ENCODE results near the gene TMEM94. TPM values are rescaled to one million over a fixed set of nuclear protein-coding genes. Genes with fewer than 3 reads are reported as not detected.

Gene TMEM94
- total and polyA plus RNA-seq, 9 of the 15 experiments (the other 6 are each of a cell fraction or from before 2014, with no cell fraction given) = 0.35 to 48.1 (median 14.4) TPM

- ChIA-PET CTCF (ENCODE audit: low intra/inter-chr PET ratio) (no interaction called here), POLR2A (no interaction called here)
- Histone ChIP-seq H3K27ac (ENCODE audit: extremely low read depth, low read depth, low read length) (no peak overlapping the region), H2AFZ (ENCODE audit: low read depth, low read length) (no peak overlapping the region), H3K4me2 (ENCODE audit: insufficient read depth, low read length) (no peak overlapping the region), H3K9ac (ENCODE audit: insufficient read depth in 1 of 2, low read depth in 2 of 2, low read length in 2 of 2) (peak overlapping the region in 1 of 2 experiments; percentile 56; a peak in 1 of 4 replicates), H3K27me3 (ENCODE audit: control insufficient read depth in 2 of 2, insufficient read depth in 2 of 2, low read length in 2 of 2) (no peaks in the 10 kb centered on the region), H3K79me2 (ENCODE audit: control insufficient read depth, insufficient read depth, low read length) (peaks cover 13% of the 10 kb centered on the region), H3K4me3 (no peak overlapping the region), H3K36me3 (ENCODE audit: control insufficient read depth, insufficient read depth, low read length) (peaks cover 61% of the 10 kb centered on the region), H4K20me1 (replicated peaks; ENCODE audit: control insufficient read depth, insufficient read depth, low read length) (peaks cover 5% of the 10 kb centered on the region; the same call in 1 of the 2 replicates), H3K9me3 (replicated peaks; ENCODE audit: control insufficient read depth, insufficient read depth, low read depth, low read length) (no peaks in the 10 kb centered on the region), H3K4me1 (replicated peaks in 1 of 2; ENCODE audit: control insufficient read depth in 2 of 2, insufficient read depth in 2 of 2, low read length in 2 of 2) (peaks cover 26 to 41% of the 10 kb centered on the region in 2 experiments), H3K9me1 (ENCODE audit: control insufficient read depth, insufficient read depth, low read length) (peaks cover 5% of the 10 kb centered on the region)
- BruUV-seq (replicated peaks) = no TSS peak
- 90% methylated on average over 25 of the region's 33 CpGs for WGBS (ENCODE audit: insufficient coverage, low coverage, missing lambda C conversion rate)
- peak; percentile 58; the same call in 1 of the 2 replicates for TF ChIP-seq FOSL1 (tag; conservative IDR thresholded peaks at IDR 0.05)
- TF ChIP-seq PCBP1 (IDR thresholded peaks at IDR 0.05; ENCODE audit: low read depth, low read length, poor library complexity, severe bottlenecking) = peak; percentile 47
- TF ChIP-seq ZBTB33 (CRISPR knock-in tag; IDR thresholded peaks at IDR 0.05) = peak; percentile 82
- TF ChIP-seq JUND (IDR thresholded peaks at IDR 0.05; ENCODE audit: borderline replicate concordance, low read depth, low read length) = no peak
- TF ChIP-seq JUND (tag; IDR thresholded peaks at IDR 0.05; ENCODE audit: borderline replicate concordance, low read depth, low read length) = no peak
- in situ Hi-C loops (cut with MboI) (no loop called here), intact Hi-C loops (cut with micrococcal nuclease) (loop anchor here (10.0 kb wide), 1 partner anchor 237 kb away; the partner anchor contains the start of gene SLC25A19)
- FAIRE-seq (no peak), ATAC-seq (no peak), DNase-seq (ENCODE audit: extremely low read depth in 1 of 4, low spot score in 3 of 4) (no peak)
These were observed 65.7 kb downstream of the TMEM94 start for GRCh38 chr17:75521951-75522727.
